Neural progenitor cell (in vitro differentiated cells): ENCODE measurements around the gene TNS3.

Source experiments
- CTCF ChIP-seq: fragments of 200-600 bp; sonication (generic); IDR thresholded peaks from 2 replicates; pipeline ENCODE4 v1.5.1; 2017; ENCODE audit warnings: antibody characterized with exemption, mild to moderate bottlenecking
- EZH2 ChIP-seq: fragments of 200-600 bp; sonication (generic); IDR thresholded peaks from 2 replicates; pipeline ENCODE4 v1.6.1; 2017; ENCODE audit warnings: antibody characterized with exemption, mild to moderate bottlenecking, moderate library complexity
- EZH2phosphoT487 ChIP-seq: fragments of 200-600 bp; sonication (generic); IDR thresholded peaks from 2 replicates; pipeline ENCODE4 v1.6.1; 2017; ENCODE audit warnings: antibody characterized with exemption

GRCh38 chr7:47502240-47502877 lies 79.6 kb downstream of the TNS3 start:
- TF ChIP-seq CTCF (no peak), EZH2 (no peak), EZH2phosphoT487 (no peak)
